ENCODE results near the gene FGF14. TPM values are rescaled to one million over a fixed set of nuclear protein-coding genes. Genes with fewer than 3 reads are reported as not detected.
A peak's percentile ranks its signal among the peaks of the same experiment; 100 is the strongest.

Gene FGF14
- total RNA-seq, 1 experiment from 2014 or later = under 0.01 TPM

DNA sequence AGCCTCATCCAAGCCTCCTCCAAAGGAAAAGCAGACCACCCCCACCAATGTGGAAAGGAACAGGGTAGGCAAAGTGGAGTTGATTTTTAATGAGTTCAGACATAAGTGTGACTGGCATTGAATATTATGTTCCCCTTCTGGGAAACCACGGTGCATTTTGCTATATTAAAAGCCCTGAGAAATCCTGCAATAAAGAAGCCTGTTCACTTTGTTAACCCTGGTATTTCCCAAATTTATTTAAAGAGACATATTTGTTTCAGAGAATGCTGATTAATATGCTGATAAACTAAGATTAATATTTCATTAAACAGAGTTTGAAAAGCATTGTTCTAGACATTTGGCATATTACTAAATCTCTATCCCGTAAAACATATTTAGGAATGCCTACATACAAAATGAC lies 151.4 kb downstream of the FGF14 start:
- no peak for DNase-seq (ENCODE audit: low spot score)

DNA sequence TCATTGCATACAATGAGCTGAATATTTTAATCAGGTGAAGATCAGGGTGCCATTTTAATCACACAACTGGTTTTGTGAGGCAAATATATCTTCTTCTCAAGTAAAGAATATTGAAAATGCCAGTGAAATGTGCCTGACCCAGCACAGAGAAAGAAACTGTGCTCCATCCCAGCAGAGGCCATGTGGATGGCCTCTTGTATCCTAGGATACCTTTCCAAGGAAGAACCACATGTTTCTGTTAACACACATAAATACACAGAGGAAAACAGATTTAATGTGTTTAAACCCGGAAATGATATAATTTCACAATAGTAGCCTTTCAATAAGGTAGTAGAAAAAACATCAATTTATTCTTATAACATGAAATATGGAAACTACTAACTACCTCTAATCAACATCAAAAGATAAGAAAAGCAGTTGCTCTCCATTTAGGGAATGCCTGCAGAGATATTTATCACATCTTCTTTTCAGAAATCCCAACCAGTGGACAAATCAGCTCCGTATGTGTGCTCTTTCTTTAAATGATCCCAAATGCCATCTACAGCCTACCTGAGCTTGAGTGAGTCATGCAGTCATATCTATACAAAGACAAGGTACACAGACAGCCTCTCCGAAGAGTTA lies 157.1 kb downstream of the FGF14 start:
- DNase-seq (ENCODE audit: low spot score) = no peak

DNA sequence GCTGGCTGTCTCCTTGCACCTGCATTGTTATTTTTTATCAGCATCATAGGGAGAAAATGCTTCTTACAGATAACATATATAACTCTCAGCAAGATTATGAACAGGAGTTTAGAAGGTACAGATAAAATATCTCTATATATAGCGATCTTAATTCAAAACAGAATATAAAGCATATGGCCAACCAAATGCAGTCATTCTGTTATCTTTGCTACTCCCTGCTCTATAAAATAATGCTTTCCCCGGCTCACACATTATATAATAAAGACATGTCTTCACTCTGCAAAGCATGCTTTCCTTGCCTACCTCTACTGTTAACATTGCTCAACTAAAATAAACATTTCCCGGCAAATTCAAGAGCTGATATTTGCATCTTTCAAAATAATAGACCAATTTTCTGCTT lies 161.7 kb downstream of the FGF14 start:
- no peak for DNase-seq (ENCODE audit: low spot score)

DNA sequence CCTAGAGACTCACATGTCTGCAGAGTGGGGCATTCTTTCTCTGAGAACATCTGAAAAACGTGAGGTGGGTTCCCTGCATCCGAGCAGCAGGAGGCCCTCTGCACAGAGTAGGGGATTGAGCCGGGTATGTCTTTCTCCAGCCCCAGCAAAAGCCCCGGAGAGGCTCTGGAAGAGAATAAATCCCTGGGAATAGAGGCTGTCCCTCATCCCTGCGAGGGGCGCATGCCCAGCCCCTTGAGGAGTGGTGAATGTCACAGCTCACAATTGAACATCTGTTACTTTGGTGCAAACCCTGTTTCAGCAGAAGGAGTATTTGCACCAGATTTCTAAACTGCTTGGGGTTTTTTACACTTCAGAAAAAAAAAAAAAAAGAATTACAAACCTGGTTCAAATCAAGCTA lies 164.6 kb downstream of the FGF14 start:
- no peak for DNase-seq (ENCODE audit: low spot score)

DNA sequence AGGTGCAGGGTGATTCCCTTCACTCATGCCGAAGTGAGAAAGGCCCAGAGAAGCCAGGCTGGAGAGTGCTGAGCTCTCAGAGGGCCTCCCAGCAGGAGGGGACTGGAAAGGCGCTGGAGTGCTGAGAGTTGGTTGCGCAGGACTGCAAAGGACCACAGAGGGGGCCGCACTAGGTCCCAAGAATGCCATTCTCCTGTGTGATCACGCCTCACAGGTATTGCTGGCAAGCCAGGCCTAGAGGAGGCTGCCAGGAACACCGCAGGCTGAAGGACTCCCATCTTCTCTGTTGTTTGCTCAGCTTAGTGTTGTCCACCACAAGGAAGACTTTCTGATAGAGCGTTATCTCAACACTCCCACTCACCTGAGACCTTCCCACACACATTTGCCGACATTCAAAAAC lies 165.0 kb downstream of the FGF14 start:
- no peak for DNase-seq (ENCODE audit: low spot score)

DNA sequence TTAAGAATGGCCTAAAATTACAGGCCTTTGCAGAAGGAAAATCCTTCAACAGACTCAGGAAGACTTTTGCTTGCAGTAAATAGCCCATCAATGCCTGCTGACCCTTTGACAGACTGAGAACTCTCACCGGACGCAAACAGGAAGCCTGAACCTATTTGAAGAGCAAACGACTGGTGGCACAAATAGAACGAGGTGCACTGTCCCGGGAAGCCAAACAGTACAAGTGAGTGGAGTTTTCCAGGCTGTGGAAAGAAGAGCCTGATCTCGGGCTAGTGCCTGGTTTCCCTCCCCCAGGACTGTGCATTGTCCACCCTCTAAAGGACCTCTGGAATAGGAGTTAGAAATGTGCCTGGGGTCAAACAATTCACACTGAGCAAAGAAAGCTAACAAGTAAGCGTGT lies 165.5 kb downstream of the FGF14 start:
- DNase-seq (ENCODE audit: low spot score) = no peak

DNA sequence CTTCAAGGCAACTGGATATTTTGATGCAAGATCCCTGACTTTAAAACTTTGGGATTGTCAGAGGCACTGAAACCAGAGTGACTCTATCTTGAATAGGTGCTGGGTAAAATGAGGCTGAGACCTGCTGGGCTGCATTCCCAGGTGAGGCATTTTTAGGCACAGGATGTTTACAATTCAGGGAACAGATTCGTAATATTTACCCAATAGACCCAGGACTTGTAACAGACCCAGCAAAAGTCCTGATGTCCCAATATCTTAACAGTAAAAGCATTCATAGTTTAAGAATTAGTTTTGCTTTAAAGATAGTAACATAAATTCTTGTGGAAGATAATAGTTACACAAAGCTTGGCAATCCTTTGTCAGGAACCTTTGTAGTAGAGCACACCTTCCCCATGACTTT lies 166.2 kb downstream of the FGF14 start:
- DNase-seq (ENCODE audit: low spot score) = no peak

DNA sequence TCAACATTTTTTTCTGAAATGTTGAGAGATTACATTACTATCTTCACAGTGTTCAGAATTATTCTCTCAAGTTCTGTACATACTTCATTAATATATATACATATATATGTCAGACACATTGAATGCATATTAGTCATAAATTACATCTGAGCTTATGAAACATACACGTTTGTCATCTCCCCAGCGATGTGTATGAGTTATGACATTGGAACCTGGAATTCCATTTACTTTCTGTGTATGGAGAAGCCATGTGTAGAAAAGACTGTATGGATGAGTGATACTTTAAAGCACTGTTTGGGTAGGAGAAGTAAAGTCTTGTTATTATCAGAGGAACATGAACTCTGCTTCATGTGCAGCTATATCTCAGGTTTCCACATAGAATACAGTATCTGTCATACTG lies 167.2 kb downstream of the FGF14 start:
- no peak for DNase-seq (ENCODE audit: low spot score)

DNA sequence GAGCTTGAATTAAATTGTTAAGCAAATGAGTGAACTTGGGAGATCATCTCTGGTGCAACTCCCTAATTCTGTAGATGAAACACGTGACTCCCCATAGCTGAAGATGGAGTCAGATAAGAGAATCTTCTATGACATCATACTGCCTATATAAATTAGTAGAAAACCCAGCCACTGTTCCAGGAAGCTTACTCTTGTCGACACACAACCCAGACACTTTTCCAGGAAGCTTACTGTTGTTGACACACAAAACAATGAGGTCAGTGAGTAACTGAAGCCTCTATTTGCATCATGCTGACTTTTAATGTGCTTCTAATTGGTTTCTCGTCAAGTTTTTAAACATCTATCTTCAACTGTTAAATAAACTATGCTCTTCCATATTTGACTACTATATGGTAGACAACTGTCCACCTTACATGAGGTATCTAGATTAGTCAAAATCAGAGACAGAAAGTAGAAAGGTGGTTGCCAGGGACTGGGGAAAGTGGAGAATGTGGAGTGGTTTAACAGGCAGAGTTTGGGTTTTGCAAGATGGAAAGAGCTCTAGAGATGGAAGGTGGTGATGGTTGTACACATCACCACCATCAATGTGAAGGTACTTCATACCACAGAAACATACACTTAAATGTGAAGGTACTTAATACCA lies 168.2 kb downstream of the FGF14 start:
- DNase-seq (ENCODE audit: low spot score) = no peak

DNA sequence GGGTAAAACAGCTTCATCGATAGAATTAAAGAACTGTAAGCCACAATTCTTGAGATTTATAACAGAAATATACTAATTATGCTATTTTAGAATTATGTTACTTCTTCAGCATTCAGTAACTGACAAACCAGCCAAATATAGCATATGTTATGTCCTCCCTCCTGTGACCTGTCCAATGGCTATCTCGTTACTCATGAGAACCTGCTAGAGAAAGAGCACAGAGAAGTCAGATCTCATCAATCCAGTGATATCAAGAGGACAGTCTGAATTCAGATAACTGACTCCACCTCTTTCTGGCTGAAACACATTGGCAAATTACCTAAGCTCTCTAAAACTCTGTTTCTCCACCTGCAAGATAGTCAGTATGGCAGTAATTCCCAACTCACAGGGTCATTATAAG lies 170.4 kb downstream of the FGF14 start:
- DNase-seq (ENCODE audit: low spot score) = no peak

DNA sequence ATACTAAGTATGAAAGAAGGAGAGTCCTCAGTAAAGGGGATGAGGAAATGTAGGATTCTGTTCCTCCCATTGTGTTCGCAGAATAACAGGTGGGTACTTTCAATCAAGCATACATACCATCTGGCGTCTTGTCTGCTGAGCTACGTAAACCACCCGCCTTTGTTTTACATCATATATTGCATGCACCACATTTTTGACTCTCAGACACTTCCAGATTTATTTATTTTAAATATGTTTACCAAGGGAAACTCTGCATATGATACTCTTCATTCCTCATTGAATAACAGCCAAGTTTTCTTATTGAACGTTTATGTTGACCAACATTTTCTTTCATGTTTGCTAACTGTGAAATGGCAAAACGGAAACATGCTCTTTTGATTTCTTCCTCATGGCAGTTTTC lies 174.1 kb downstream of the FGF14 start:
- no peak for DNase-seq (ENCODE audit: low spot score)

DNA sequence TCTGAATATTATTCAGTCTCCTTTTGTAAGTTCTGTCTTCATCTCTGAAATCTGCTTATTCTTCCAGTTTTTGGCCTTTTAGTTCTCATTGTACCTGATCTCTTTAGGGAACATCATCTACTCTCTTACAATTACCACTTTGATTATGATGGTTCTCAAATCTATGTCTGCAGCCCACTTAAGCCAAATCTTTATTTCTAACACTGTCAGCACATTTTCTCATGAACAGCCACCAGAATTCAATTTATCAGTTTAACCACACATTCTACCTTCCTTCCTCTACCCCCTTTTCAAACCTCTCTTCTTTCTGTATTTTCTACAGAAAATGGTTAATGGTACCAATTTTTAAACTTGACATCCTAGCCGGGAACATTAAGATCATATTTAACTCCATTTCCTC lies 175.3 kb downstream of the FGF14 start:
- DNase-seq (ENCODE audit: low spot score) = no peak

DNA sequence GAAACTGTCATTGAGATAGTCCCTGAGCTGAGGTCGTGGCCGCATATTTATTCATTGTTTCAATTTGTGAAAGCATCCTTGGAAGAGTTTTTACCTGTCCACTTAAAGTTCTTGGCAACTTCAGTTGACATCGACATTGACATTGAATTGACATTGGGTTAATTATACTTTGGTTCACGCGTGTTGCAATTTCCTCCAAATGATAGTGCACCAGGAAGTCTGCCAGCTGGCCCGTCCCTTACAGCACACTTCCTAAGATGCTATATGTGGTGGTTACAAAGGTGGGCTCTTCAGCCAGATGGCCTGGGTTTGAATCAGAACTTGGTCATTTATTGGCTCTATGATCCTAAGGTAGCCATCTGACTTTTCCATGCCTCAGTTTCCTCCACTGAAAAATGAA lies 176.0 kb downstream of the FGF14 start:
- no peak for DNase-seq (ENCODE audit: low spot score)

DNA sequence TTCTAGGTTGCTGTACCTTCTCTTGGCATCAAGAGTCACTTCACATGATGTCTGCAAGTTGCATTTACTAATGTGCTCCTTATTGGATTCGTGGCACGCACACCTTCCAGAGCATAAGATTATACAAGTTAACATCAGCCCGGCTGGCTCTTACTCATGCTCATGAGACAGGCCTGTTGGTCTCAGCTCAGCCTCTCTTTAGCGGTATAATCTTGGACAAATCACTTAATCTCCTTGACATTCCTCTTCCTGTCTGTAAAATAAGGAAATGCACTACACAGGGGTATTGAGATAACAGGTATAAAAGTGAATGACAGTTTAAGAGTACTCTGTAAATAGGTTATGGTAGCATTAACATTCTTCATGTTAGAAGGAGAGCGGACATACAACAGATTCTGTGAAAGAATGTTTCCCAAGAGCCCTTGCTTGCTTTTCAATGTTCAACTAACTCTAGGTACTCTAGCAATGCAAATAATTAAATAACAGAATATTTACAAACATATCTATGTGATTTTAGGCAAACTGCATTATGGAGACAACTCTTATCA lies 181.1 kb downstream of the FGF14 start:
- DNase-seq (ENCODE audit: low spot score) = no peak

DNA sequence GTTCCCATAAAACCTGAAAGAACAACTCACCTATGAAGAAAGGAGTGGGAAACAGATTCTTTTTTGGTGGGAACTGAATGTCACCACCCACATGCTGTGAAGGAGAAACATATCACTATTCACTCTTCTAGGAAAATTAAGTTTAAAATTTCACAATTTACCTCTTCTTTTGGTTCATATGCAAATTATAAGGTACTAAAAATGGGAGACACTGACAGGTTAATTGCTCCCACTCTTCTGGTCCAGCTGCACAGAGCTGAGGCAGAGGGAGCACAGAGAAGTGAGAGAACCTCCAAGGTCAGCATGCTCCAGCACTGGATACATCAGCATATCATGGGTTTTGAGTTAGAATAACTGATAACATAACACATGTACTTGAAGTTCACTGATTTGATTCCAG lies 186.9 kb downstream of the FGF14 start:
- no peak for DNase-seq (ENCODE audit: low spot score)

DNA sequence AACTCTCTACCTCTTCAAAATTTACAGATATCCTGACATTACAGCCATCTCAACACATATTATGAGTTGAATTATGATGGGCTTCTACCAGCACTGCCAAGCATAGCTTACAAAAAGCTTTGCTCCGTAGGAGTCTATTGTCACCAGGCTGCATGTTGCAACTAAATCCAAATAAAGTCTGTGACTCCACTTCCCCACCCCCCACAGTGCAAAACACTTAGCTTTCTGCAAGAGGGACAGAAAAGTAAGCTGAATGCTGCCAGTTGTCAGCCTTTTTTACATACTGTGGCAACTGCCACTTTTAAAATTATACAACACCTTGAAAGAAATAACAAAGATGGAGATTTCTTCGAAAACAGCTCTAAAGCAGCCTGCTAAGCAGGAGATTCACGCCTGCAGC lies 189.1 kb downstream of the FGF14 start:
- no peak for DNase-seq (ENCODE audit: low spot score)

DNA sequence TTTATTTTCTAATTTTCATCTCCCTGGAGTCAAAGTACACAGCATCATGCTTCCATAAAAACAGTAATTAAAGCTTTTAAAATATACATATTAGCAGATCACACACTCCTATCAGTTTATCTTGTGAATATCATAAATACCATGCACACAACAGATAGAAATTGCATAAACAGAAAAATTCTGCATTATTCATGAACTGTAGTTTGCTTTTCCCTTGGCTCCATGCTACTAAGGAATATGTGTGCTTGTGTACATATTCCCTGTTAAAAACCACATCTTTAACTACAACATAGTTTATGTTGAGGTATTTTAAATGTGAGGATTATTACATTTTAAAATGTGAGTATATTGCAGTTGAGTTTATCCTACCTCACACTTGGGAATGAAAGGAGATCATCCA lies 193.5 kb downstream of the FGF14 start:
- DNase-seq (ENCODE audit: low spot score) = no peak

DNA sequence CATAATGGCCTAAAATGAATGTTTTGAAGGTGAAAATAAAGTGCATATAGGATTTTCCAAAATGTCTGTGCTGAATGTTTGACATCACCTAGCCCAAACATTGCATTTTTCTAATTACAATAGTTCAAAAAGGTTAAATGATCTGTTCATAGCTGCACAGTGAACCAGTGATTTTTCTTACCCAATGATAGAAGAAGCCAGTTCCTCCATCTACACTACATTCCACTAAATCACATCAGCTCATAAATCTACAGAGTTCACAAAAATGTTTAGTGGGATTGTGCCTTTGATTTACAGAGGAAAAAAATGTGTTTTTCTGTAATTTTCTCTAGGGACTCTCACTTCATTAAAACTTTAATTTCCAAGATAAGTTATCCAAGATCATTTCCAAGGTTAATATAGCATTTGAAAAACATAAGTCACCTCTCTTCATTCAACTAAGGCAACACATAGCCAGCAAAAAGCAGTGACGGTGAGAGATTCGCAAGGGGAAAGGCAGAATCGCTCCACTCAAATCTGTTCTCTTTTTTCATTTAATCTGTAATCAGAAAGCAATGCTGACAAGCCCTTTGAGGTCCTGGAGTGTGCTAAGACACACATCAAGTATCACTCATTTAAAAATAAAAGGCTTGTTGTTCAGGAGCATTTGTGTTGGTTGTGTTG lies 194.0 kb downstream of the FGF14 start:
- no peak for DNase-seq (ENCODE audit: low spot score)

DNA sequence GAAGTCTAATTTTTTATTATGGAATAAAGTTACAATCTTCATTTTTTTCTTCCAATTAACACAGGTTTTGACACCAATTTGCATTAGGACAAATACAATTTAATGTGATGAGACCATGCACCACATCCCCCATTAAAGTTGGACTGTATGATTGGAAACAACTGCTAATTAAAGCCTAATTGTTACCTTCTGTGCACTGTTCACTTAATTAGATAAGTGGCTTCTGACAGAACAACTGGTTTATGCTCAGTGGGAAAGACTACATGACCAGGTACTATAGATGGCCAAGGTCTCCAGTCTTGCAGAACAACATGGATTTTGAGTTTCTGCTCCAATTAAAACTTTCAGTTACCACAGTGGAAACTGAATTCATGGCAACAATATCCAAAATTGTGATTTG lies 198.1 kb downstream of the FGF14 start:
- DNase-seq (ENCODE audit: low spot score) = no peak

DNA sequence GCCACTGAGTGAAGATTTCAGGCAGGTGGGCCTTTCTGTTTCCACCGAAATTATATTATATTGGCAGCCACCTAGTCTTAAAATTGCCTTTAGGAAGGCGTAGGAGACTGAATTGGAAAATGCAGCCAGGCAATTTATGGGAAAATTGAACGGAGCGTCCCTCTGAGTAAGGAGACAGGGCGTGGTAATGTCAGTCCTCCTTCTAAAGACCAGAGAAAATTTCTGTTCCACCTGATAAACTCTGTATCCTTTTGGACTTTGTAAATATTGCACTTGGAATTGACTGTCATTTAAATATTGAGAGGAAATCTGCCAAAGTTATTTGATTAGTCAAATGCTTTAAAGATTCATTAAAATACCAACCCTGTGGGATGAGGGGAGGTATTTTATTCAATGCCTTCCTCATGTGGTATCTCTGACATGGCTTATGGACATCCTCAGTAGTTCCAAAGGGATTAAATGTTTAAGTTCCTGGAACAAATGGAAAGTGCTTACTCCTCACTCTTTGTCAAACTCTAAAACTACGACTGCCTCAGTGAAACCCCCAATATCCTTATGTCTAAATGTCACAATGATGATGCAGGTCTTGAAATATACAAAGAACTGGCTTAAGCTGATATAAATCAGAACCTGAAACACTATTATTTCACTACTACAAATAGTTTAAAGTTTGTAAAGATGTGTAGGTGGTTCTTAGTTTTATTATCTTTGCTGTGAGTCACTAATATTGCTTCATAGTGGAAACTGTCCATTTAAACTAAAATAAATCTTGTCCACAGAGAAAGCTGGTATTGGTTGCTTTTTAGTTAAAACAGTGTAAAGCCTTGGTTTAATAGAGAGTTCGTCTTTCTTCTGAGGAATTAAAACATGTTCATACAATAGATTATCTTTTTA lies 203.2 kb downstream of the FGF14 start:
- DNase-seq (ENCODE audit: low spot score) = peak; percentile 32

DNA sequence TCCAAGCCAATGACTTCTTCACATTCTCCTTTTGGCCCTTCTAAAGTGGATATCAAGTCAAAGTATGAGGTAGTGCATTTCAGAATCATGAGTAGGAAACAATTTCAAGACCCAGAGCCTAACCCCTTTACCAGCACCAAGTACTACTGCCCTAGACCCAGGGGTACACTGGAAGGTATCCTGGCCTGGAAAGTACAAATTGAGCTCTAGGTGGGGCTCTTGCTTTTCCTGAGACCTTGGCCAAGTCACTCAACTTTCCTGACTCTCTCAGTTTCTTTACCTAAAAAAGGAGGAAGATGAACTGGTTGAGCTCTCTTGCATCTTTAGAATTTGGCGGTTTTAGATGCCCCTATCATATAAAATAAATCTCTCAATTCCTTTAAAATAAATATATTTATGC lies 204.7 kb downstream of the FGF14 start:
- DNase-seq (ENCODE audit: low spot score) = peak; percentile 13
